Type B pancreatic cell (in vitro differentiated cells): ENCODE results near the gene IFNE. TPM values are rescaled to one million over a fixed set of nuclear protein-coding genes. Genes with fewer than 3 reads are reported as not detected.
A peak's percentile ranks its signal among the peaks of the same experiment; 100 is the strongest.

Experiments used
- DNase-seq: peaks from one replicate; pipeline ENCODE4 v3.0.0; 2021; ENCODE audit warnings: mixed read lengths; ENCODE audit not compliant: unreplicated experiment; ENCODE audit errors: extremely low spot score
- H3K27ac Mint-ChIP-seq: 2 replicates; pipeline ENCODE4 v1.8.0; 2021; ENCODE audit warnings: mild to moderate bottlenecking, mixed read lengths
- H3K27me3 Mint-ChIP-seq: 2 replicates; pipeline ENCODE4 v1.8.0; 2021; ENCODE audit warnings: mixed read lengths
- H3K36me3 Mint-ChIP-seq: 2 replicates; pipeline ENCODE4 v1.8.0; 2021; ENCODE audit warnings: mixed read lengths
- H3K4me1 Mint-ChIP-seq: one replicate; pipeline ENCODE4 v1.8.0; 2021; ENCODE audit warnings: mixed read lengths; ENCODE audit not compliant: unreplicated experiment
- H3K4me3 Mint-ChIP-seq: 2 replicates; pipeline ENCODE4 v1.8.0; 2021; ENCODE audit warnings: mild to moderate bottlenecking, mixed read lengths
- H3K9me3 Mint-ChIP-seq: 2 replicates; pipeline ENCODE4 v1.8.0; 2021; ENCODE audit warnings: mixed read lengths
- total RNA-seq: library from RNA; stranded (reverse); gene quantifications from 2 replicates; pipeline ENCODE4 v1.2.1, GENCODE V29; 2021; ENCODE audit warnings: low replicate concordance
- TF ChIP-seq, protein P1 (sequence below): fragments of 200-600 bp; sonication (generic); conservative IDR thresholded peaks from 2 replicates; pipeline ENCODE4 v1.5.0; 2021; ENCODE audit warnings: antibody characterized with exemption, mild to moderate bottlenecking

IFNE gene
- total RNA-seq, 1 donor from 2014 or later = 0.75 TPM

- H3K27me3 Mint-ChIP-seq = no peaks in the 10 kb centered on the region
- no peak overlapping the region for H3K4me3 Mint-ChIP-seq
- no peak overlapping the region for H3K27ac Mint-ChIP-seq
- TF ChIP-seq, protein P1, sequence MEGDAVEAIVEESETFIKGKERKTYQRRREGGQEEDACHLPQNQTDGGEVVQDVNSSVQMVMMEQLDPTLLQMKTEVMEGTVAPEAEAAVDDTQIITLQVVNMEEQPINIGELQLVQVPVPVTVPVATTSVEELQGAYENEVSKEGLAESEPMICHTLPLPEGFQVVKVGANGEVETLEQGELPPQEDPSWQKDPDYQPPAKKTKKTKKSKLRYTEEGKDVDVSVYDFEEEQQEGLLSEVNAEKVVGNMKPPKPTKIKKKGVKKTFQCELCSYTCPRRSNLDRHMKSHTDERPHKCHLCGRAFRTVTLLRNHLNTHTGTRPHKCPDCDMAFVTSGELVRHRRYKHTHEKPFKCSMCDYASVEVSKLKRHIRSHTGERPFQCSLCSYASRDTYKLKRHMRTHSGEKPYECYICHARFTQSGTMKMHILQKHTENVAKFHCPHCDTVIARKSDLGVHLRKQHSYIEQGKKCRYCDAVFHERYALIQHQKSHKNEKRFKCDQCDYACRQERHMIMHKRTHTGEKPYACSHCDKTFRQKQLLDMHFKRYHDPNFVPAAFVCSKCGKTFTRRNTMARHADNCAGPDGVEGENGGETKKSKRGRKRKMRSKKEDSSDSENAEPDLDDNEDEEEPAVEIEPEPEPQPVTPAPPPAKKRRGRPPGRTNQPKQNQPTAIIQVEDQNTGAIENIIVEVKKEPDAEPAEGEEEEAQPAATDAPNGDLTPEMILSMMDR = no peak
- no peaks in the 10 kb centered on the region for H3K36me3 Mint-ChIP-seq
- no peaks in the 10 kb centered on the region for H3K9me3 Mint-ChIP-seq
- DNase-seq = no peak
- H3K4me1 Mint-ChIP-seq = no peaks in the 10 kb centered on the region
Measured at GRCh38 chr9:21470126-21470525, 12.0 kb downstream of the IFNE start.

GRCh38 chr9:21465859-21466518 is 16.1 kb downstream of the IFNE start:
- no peak overlapping the region for H3K4me3 Mint-ChIP-seq
- H3K27ac Mint-ChIP-seq = no peak overlapping the region
- H3K27me3 Mint-ChIP-seq = no peaks in the 10 kb centered on the region
- no peaks in the 10 kb centered on the region for H3K9me3 Mint-ChIP-seq
- H3K36me3 Mint-ChIP-seq = no peaks in the 10 kb centered on the region
- H3K4me1 Mint-ChIP-seq = no peaks in the 10 kb centered on the region
- TF ChIP-seq, protein P1 = peak; percentile 86
- DNase-seq = no peak

- H3K27ac Mint-ChIP-seq = no peak overlapping the region
- H3K9me3 Mint-ChIP-seq = no peaks in the 10 kb centered on the region
Measured at GRCh38 chr9:21465138-21465537, 17.0 kb downstream of the IFNE start.

DNA sequence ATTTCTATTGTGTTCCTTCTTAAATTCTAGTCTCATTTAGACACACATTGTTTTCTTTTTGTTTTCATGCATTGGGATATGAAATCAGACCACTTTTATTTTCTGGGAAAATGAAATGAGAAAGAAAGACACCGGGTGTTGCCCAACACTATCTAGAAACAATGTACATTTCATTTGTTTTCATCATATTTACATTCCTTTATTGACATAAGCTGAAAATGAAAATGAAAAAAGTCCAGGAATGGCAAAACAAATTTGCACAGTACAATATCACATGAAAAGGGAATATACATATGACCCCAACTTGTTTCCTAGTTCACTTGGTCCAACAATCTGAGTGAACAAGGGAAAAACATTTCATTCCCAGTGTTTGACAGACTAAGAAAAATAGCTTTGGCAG is 20.7 kb downstream of the IFNE start:
- Mint-ChIP-seq H3K36me3 (no peaks in the 10 kb centered on the region), H3K9me3 (no peaks in the 10 kb centered on the region), H3K27ac (no peak overlapping the region), H3K4me1 (no peaks in the 10 kb centered on the region), H3K27me3 (no peaks in the 10 kb centered on the region), H3K4me3 (no peak overlapping the region)
- DNase-seq = no peak
- TF ChIP-seq, protein P1 = no peak

More at GRCh38 chr9:21465138-21465537, 17.0 kb downstream of the IFNE start:
- H3K4me1 Mint-ChIP-seq = no peaks in the 10 kb centered on the region
- TF ChIP-seq, protein P1 = no peak
- no peaks in the 10 kb centered on the region for H3K36me3 Mint-ChIP-seq
- H3K27me3 Mint-ChIP-seq = no peaks in the 10 kb centered on the region
- H3K4me3 Mint-ChIP-seq = no peak overlapping the region
- DNase-seq = no peak

- Mint-ChIP-seq H3K9me3 (no peaks in the 10 kb centered on the region), H3K27me3 (no peaks in the 10 kb centered on the region), H3K4me1 (no peaks in the 10 kb centered on the region), H3K27ac (no peak overlapping the region), H3K4me3 (no peak overlapping the region), H3K36me3 (no peaks in the 10 kb centered on the region)
- TF ChIP-seq, protein P1 = peak; percentile 63
- DNase-seq = no peak
Measured at GRCh38 chr9:21455320-21455719, 26.8 kb downstream of the IFNE start.
